ENCODE measurements around the gene PRRT3.
"Not testable (repeated sequence)": the region's sequence is repeated elsewhere in the genome, so short reads cannot be mapped to it uniquely, and the experiment has no call there.

PRRT3 gene

GRCh38 chr3:9897408-9898372 lies 54.5 kb downstream of the PRRT3 start:
- ChIA-PET CTCF (no interaction called here), POLR2A (interaction anchor here (1.0 kb wide), 1 partner anchor 15 kb away, joined by 3 read pairs; no protein-coding TSS in a partner anchor)
- TF ChIP-seq PKNOX1 (IDR thresholded peaks at IDR 0.05) (no peak), NFRKB (IDR thresholded peaks at IDR 0.05) (no peak), LEF1 (IDR thresholded peaks at IDR 0.05; ENCODE audit: borderline replicate concordance) (no peak), FOXM1 (IDR thresholded peaks at IDR 0.05; ENCODE audit: borderline replicate concordance) (no peak), ARNT (IDR thresholded peaks at IDR 0.05) (no peak), L3MBTL2 (conservative IDR thresholded peaks at IDR 0.05) (no peak), SUZ12 (IDR thresholded peaks at IDR 0.05) (no peak), SP1 (IDR thresholded peaks at IDR 0.05) (no peak), TARDBP (IDR thresholded peaks at IDR 0.05) (no peak), BHLHE40 (IDR thresholded peaks at IDR 0.05; ENCODE audit: borderline replicate concordance) (no peak), FOXA1 (IDR thresholded peaks at IDR 0.05) (no peak), HDGF (IDR thresholded peaks at IDR 0.05; ENCODE audit: borderline replicate concordance) (no peak)
- DNase-seq (ENCODE audit: extremely low spot score): no peak

- CTCF ChIA-PET; DNase-seq (ENCODE audit: extremely low spot score): not testable (repeated sequence)
- POLR2A ChIA-PET: interaction anchor here (1.0 kb wide), 1 partner anchor 16 kb away, joined by 3 read pairs; no protein-coding TSS in a partner anchor
These were observed 55.3 kb downstream of the PRRT3 start for GRCh38 chr3:9896755-9897407.

GRCh38 chr3:9895715-9896114 lies 56.5 kb downstream of the PRRT3 start:
- CTCF ChIA-PET; DNase-seq (ENCODE audit: extremely low spot score): not testable (repeated sequence)
- POLR2A ChIA-PET: interaction anchor here (0.9 kb wide), 1 partner anchor 52 kb away, joined by 3 read pairs; the partner anchor contains the start of gene RPUSD3

All from HEK293T (cell line).